Measurements from ENCODE around the gene HELZ.

The HELZ gene

DNA sequence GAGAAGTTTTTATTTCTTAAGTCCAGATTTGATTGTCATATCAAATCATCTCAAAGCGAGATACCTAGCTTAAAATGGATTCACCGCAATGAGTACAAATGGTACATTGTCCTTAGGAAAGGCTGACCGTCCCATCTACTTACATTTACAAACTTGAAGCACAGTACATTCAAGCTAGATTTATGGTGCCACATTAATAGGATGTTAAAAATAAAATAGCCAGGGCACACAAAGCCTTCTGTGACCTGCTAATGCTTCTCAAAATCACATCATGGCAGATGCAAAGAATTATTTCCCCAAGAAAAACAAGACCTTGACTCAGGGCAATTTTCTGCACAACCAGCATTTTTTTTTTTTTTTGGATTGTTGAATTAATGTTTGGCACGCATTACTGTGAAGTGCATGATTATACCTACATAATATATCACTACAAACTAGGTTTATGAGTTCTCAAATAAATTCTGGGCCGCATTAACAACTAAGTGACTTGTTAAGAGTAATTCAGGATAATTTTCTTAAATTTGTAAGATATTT lies 175.3 kb downstream of the HELZ start:
- TF ChIP-seq, protein P1, sequence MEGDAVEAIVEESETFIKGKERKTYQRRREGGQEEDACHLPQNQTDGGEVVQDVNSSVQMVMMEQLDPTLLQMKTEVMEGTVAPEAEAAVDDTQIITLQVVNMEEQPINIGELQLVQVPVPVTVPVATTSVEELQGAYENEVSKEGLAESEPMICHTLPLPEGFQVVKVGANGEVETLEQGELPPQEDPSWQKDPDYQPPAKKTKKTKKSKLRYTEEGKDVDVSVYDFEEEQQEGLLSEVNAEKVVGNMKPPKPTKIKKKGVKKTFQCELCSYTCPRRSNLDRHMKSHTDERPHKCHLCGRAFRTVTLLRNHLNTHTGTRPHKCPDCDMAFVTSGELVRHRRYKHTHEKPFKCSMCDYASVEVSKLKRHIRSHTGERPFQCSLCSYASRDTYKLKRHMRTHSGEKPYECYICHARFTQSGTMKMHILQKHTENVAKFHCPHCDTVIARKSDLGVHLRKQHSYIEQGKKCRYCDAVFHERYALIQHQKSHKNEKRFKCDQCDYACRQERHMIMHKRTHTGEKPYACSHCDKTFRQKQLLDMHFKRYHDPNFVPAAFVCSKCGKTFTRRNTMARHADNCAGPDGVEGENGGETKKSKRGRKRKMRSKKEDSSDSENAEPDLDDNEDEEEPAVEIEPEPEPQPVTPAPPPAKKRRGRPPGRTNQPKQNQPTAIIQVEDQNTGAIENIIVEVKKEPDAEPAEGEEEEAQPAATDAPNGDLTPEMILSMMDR (IDR thresholded peaks at IDR 0.05) = no peak

DNA sequence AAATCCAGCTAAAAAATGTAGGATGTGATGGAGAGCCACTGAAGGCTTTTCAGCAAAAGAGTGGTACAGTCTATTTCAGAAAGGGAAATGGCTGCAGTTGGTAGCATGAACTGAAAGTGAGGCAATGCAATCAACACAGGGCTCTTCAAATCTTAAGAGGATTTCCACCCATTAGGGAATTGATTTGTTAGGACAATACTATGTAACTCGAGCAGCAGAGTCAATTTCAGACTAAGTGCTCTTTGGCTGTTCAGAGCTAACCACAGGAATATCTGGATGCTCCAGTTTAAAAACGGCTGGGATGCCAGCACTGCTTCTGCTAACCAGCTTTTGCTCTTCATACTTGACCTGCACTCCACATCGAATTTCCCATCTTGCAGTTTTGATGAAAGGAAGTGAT lies 176.0 kb downstream of the HELZ start:
- TF ChIP-seq, protein P1 (IDR thresholded peaks at IDR 0.05) = no peak

DNA sequence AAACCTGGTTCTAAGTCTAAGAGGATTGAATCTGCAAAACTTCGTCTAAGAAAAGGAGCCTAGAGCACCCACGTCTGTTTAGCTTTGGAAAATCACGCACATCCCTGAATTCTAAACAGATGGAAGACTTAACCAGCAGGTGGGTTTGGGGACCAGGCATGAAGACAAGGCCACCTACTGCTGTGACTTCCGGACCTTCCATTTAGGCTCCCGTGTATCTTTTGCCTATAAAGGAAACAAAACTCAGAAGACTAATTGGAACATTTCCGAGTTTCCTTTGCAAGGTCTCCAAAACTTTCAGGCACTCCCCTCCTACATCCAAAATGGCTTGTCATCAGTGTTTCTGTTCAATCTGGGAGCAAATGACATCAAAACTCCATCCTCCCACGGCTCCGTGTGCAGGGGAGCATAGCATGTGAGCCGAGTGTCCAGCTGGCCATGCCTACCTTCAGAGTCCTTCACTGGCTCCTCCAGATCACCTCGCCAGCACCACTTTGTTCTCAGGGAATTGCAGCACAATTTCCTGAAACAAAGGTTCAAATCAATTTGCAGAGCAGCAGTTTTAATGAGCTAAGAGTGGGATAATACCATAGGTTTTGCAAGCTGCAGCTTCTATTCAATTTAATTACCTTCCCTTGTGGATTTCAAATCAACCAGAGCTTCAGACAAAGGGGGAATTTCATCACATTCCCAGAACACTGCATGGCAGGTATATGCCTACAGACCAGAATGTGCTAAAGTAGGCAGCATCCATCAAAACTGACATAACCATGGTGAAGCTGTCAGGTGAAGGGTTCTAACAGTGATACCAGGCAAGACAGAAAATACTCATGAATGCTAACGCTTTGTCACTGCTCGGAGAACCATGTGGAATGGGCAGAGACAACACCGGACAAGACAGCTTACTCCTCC lies 177.2 kb downstream of the HELZ start:
- TF ChIP-seq, protein P1 (IDR thresholded peaks at IDR 0.05) = no peak

DNA sequence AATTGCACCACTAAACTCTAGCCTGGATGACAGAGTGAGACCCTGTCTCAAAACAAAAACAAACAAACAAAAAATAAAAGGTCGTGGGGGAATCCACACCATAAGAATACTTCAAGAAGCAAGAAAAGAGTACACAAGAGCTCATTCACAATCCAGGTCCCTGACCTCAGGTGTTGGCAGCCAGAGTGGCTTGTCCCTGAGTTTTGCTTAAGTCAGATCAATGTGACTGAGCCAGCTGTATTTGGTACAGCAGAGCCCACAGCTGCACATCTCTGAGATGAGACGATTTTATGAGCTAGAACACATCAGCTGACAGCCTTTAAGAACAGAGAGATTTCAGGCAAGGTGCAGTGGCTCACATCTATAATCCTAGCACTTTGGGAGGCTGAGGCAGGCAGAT lies 178.3 kb downstream of the HELZ start:
- TF ChIP-seq, protein P1 (IDR thresholded peaks at IDR 0.05) = no peak

DNA sequence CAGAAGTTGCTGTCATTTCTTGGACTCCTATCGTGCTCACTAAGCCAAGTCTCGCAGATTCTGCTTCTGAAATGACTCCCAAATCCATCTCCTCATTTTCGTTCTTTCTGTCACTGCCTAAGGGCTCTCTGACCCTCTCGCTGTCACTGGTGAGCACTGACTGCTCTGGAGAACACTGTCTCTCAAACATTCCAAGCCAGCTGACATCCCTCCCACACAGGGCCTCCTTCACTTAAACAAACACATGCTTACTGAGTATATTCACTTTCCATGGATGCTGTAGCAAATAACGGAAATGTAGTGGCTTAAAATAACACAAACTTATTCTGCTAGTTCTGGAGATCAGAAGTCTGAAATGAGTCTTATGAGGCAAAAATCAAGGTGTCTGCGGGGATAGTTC lies 181.9 kb downstream of the HELZ start:
- TF ChIP-seq, protein P1 (IDR thresholded peaks at IDR 0.05) = no peak

DNA sequence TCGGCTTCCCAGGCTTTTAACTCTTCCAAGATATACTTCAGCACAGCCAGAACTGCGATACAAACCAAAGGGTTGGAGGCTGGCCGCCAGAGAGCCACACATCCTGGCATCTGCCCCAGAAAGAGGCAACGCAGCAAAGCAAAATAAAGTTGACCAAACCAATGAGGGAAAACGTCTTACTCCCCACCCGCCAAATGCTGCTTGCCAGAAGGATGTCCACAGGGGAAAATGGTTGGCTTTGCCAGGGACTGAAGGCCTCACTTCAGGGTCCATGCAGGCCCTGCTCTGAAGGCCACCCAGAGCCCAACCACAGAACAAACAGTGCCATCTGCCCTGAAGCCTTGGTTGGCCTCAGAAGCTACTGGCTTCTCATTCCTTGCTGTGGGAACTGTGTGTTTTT lies 185.6 kb downstream of the HELZ start:
- TF ChIP-seq, protein P1 (IDR thresholded peaks at IDR 0.05) = no peak

DNA sequence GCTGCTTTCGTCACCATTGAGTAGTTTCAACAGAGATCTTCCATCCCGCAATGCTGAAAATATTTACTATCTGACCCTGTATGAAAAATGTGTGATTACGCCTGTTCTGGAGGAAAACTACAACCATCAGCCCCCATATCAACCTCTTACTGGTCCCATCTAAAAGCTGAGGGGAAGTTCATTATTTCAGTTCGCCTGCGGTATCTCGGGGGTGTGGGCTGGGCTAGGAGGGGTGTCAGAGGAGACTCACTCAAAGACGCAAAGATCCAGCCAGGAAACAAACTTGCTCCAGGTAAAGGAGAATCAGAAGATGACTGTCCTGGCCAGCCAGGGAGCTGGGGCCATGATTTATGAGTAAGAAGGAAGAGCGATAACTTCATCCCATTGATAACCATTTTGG lies 187.0 kb downstream of the HELZ start:
- TF ChIP-seq, protein P1 (IDR thresholded peaks at IDR 0.05) = no peak
